Heart left ventricle (tissue), 16 donors: Measurements from ENCODE around the gene OR2V1. TPM values are rescaled to one million over a fixed set of nuclear protein-coding genes. Genes with fewer than 3 reads are reported as not detected.
A peak's percentile ranks its signal among the peaks of the same experiment; 100 is the strongest.

ENCODE experiments used
- ATAC-seq, 4 donors: fragments of 200-7000 bp; cut with Tn5 transposase; one replicate each; pipeline ENCODE4 v1.9.1; 2020 to 2022; ENCODE audit warnings: moderate library complexity in 4 of 4, mild to moderate bottlenecking in 3 of 4, moderate number of reproducible peaks in 1 of 4
- DNase-seq, 5 donors: peaks; one replicate each; pipeline ENCODE4 v3.0.0-alpha.2; 2020
- H3K27ac ChIP-seq, 12 donors: fragments of 200-600 bp; sonication (generic) in 4 of 12; one replicate each; pipeline versions ENCODE4 v1.5.0 to v1.8.0; 2016 to 2022; ENCODE audit warnings: mild to moderate bottlenecking in 2 of 12
- H3K27me3 ChIP-seq, 9 donors: fragments of 200-600 bp; sonication (generic) in 2 of 9; one replicate each; pipeline versions ENCODE4 v1.5.1 to v1.8.0; 2016 to 2022; ENCODE audit warnings: mild to moderate bottlenecking in 3 of 9
- H3K36me3 ChIP-seq, 9 donors: fragments of 200-600 bp; sonication (generic) in 2 of 9; one replicate each; pipeline versions ENCODE4 v1.5.0 to v1.8.0; 2018 to 2022; ENCODE audit warnings: mild to moderate bottlenecking in 2 of 9
- H3K4me1 ChIP-seq, 12 donors: fragments of 200-600 bp; sonication (generic) in 4 of 12; one replicate each; pipeline versions ENCODE4 v1.5.0 to v1.8.0; 2016 to 2022; ENCODE audit warnings: mild to moderate bottlenecking in 3 of 12
- H3K4me3 ChIP-seq, 12 donors: fragments of 200-600 bp; sonication (generic) in 4 of 12; one replicate each; pipeline versions ENCODE4 v1.5.0 to v1.8.0; 2017 to 2022; ENCODE audit warnings: mild to moderate bottlenecking in 9 of 12, moderate library complexity in 4 of 12
- H3K9me3 ChIP-seq, 12 donors: fragments of 200-600 bp; sonication (generic) in 4 of 12; one replicate each; pipeline versions ENCODE4 v1.5.0 to v1.8.0; 2016 to 2022; ENCODE audit warnings: mild to moderate bottlenecking in 1 of 12
- POLR2A ChIP-seq, 2 donors: fragments of 450-650 bp; IDR thresholded peaks; one replicate each; pipeline ENCODE4 v1.6.1; 2017; ENCODE audit warnings: antibody characterized with exemption in 2 of 2, mild to moderate bottlenecking in 2 of 2, moderate library complexity in 2 of 2
- WGBS, 4 donors: extraction: QIAGEN DNeasy Blood & Tissue Kit in 2 of 4; methylation state at CpG; one replicate each; pipeline versions ENCODE4 v1.1.5 to v1.1.7; 2013 to 2018; 5-methylcytosine and 5-hydroxymethylcytosine counted together
- intact Hi-C, 10 donors: fragments of 100-400 bp; cut with DNase I; formaldehyde crosslinking; loops; one replicate each; pipeline versions ENCODE4 v1.11.1 to v1.14.2; 2022
- polyA plus RNA-seq, 2 donors: library from polyadenylated mRNA; stranded (reverse); fragments of 200-250 nt; gene quantifications; one replicate each; pipeline ENCODE4 v1.2.3, GENCODE V29; 2013
- total RNA-seq, 9 donors: library from RNA; depleted of rRNA in 2 of 9; stranded (reverse); fragments of >200 nt in 2 of 9; fragmentation: NEBNext Ultra II Directional in 3 of 9; extraction: Animal tissue kit (Norgen Biotek cat#: 25700) in 3 of 9; gene quantifications; one replicate each; pipeline versions ENCODE4 v1.1.0 to v1.2.4, GENCODE V29; 2016 to 2023
- TF ChIP-seq, protein P1 (sequence below), 12 donors: fragments of 200-600 bp; sonication (generic) in 4 of 12; IDR thresholded peaks; one replicate each; pipeline versions ENCODE4 v1.5.0 to v1.8.0; 2018 to 2022; ENCODE audit warnings: antibody characterized with exemption in 12 of 12, mild to moderate bottlenecking in 5 of 12
- donor health status: ischemic (EF 13 %, LVEDD 7.1; RV severe dilation, severe dysfunction).
- donor health status: healthy with polysubstance abuse.
- donor health status: DM: no; HTN: yes; CAD: no.
- donor health status: DM: no; HTN: no; CAD: no.
- donor health status: ischemic (EF 25% LVEDD 6.9; RV normal size, moderate dysfunction).
- donor health status: ischemic (EF 25% LVEDD 5.7; RV mildly dilated, moderate dysfunction).
- donor health status: healthy.
- donor health status: DM: yes; HTN: yes; CAD: no.
- donor health status: ischemic (EF 35%, LVEDD 5.7; RV mildly dilated, moderate dysfunction).
- donor health status: nonischemic (EF 11% LVEDD 7.7; RV severe dilation, severe dysfunction).
- donor health status: DM: yes; HTN: yes; CAD: no.
- donor health status: PGD.
- donor health status: ischemic (EF 29% LVEDD 5.4; RV normal size, mild dysfunction).
- donor health status: nonischemic (EF 23%, LVEDD 6.1; RV moderate dilation, normal function).

OR2V1 gene
- total and polyA plus RNA-seq, 11 donors = not detected

DNA sequence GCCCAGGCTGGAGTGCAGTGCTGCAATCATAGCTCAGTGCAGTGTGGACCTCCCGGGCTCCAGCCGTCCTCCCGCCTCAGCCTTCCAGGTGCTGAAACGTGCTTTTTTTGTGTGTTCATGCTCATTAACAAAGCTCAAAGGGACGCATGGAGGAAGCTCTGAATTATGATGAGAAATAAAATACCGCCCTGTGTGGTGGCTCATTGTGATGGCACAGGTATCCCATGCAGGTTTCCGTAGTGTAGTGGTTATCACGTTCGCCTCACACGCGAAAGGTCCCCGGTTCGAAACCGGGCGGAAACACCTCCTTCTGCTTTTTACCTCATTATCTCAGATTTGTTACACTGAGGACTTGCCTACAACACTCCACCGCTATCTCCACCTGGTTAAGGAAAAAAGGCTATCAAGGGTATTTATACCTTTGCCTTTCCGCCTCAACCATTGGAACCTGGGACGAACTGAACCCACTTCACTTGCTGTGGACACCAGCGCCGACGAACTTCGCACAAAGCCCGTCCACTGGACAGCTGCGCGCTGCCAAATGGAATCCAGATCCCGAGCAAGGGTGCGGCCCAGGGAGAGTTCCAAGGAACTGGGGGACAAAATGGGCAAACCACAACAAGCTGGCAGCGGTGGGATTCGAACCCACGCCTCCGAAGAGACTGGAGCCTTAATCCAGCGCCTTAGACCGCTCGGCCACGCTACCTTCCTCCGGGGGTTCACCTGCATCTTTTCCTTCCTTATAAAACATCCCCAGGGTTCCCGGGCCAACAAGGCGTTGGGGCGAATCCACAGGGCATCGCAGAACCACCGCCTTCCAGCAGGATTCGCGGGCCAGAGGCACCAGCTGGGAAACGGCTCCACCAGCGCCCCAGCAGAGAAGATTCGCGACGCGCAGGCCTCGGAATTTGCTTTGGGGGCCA is 42.7 kb upstream of the OR2V1 start:
- WGBS, 4 donors = 4 to 13% (median 7%) methylated on average over 37 to 50 of the region's 50 CpGs
- peak in 2 of 4 donors; percentile 20 to 47 for ATAC-seq
- no peaks in the 10 kb centered on the region for H3K36me3 ChIP-seq
- H3K4me3 ChIP-seq = peak overlapping the region in 6 of 12 donors; percentile 5 to 33 (median 20)
- H3K9me3 ChIP-seq = no peaks in the 10 kb centered on the region
- intact Hi-C loops = loop anchor here in 1 of 10 donors (10.0 kb wide), 1 partner anchor 309 kb away; the partner anchor contains the start of gene ZFP62
- TF ChIP-seq, protein P1, sequence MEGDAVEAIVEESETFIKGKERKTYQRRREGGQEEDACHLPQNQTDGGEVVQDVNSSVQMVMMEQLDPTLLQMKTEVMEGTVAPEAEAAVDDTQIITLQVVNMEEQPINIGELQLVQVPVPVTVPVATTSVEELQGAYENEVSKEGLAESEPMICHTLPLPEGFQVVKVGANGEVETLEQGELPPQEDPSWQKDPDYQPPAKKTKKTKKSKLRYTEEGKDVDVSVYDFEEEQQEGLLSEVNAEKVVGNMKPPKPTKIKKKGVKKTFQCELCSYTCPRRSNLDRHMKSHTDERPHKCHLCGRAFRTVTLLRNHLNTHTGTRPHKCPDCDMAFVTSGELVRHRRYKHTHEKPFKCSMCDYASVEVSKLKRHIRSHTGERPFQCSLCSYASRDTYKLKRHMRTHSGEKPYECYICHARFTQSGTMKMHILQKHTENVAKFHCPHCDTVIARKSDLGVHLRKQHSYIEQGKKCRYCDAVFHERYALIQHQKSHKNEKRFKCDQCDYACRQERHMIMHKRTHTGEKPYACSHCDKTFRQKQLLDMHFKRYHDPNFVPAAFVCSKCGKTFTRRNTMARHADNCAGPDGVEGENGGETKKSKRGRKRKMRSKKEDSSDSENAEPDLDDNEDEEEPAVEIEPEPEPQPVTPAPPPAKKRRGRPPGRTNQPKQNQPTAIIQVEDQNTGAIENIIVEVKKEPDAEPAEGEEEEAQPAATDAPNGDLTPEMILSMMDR (IDR thresholded peaks at IDR 0.05) = no peak
- TF ChIP-seq POLR2A (IDR thresholded peaks at IDR 0.05) = no peak
- no peak for DNase-seq
- peaks cover 23 to 81% (median 60%) of the 10 kb centered on the region in 9 donors for H3K27me3 ChIP-seq
- peak overlapping the region in 8 of 12 donors; percentile 14 to 66 (median 51) for H3K27ac ChIP-seq
- H3K4me1 ChIP-seq = peaks cover 0 to 27% (median 3%) of the 10 kb centered on the region in 12 donors

DNA sequence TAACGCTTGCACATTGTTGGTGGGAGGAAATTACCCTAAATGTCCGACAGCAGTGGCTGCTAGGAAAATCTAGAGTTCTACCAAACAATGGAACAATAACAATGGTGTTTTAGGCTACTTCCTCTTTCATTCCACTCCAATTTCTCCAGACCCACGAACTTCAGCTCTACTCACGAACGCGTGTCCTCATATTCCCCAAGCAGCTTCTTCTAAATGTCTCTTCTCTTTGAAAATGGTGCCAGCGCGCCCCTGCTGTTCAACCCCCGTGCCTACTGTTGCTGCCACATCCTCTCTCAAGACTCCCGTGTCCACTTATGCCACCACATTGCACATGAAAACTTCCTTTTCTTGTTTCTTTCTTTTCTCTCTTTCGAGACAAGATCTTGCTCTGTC is 42.1 kb upstream of the OR2V1 start:
- 9 to 19% (median 11%) methylated on average over 11 of the region's 11 CpGs for WGBS, 4 donors
- peak in 3 of 4 donors; percentile 24 to 65 (median 37) for ATAC-seq
- intact Hi-C loops = loop anchor here in 1 of 10 donors (10.0 kb wide), 1 partner anchor 308 kb away; the partner anchor contains the start of gene ZFP62

DNA sequence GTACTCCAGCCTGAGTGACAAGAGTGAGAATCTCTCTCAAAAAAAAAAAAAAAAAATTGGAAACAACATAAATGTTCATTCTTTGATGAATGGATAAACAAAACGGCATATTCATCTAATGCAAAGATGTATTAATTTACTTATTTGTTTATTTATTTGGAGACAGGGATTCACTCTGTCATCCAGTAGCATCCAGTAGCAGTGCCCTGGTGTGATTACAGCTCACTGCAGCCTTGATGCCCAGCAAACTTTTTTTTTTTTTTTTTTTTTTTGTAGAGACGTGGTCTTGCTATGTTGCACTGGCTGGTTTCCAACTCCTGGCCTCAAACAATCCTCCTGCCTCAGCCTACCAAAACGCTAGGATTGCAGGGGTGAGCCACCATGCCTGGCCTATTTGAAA is 40.8 kb upstream of the OR2V1 start:
- H3K27me3 ChIP-seq = peaks cover 23 to 97% (median 76%) of the 10 kb centered on the region in 9 donors

More for the DNA sequence above, 42.1 kb upstream of the OR2V1 start:
- Histone ChIP-seq H3K9me3 (no peaks in the 10 kb centered on the region), H3K4me3 (peak overlapping the region in 6 of 12 donors; percentile 5 to 33 (median 20)), H3K36me3 (no peaks in the 10 kb centered on the region), H3K4me1 (peaks cover 0 to 27% (median 3%) of the 10 kb centered on the region in 12 donors), H3K27ac (peak overlapping the region in 8 of 12 donors; percentile 14 to 66 (median 51)), H3K27me3 (peaks cover 23 to 87% (median 66%) of the 10 kb centered on the region in 9 donors)
- no peak for TF ChIP-seq POLR2A (IDR thresholded peaks at IDR 0.05)
- TF ChIP-seq, protein P1 (IDR thresholded peaks at IDR 0.05) = peak in 2 of 12 donors; percentile 7 to 28
- peak in 1 of 5 donors; percentile 13 for DNase-seq

More for the DNA sequence above, 40.8 kb upstream of the OR2V1 start:
- TF ChIP-seq POLR2A (IDR thresholded peaks at IDR 0.05) = no peak
- TF ChIP-seq, protein P1 (IDR thresholded peaks at IDR 0.05) = no peak
- WGBS, 4 donors = 46 to 63% (median 54%) methylated on average over 3 of the region's 3 CpGs
- H3K36me3 ChIP-seq = no peaks in the 10 kb centered on the region
- no peak overlapping the region for H3K4me3 ChIP-seq
- intact Hi-C loops = loop anchor here in 1 of 10 donors (10.0 kb wide), 1 partner anchor 307 kb away; the partner anchor contains the start of gene ZFP62
- no peak for DNase-seq
- peaks cover 0 to 27% (median 3%) of the 10 kb centered on the region in 12 donors for H3K4me1 ChIP-seq
- no peak for ATAC-seq
- no peaks in the 10 kb centered on the region for H3K9me3 ChIP-seq
- H3K27ac ChIP-seq = no peak overlapping the region
